Breast epithelium (tissue), 3 donors: ENCODE data around the gene RNU1-1.
"Not testable (repeated sequence)": the region's sequence is repeated elsewhere in the genome, so short reads cannot be mapped to it uniquely, and the experiment has no call there.

ENCODE experiments used
- CTCF ChIP-seq, 3 donors: fragments of 450-650 bp; IDR thresholded peaks; one replicate each; pipeline ENCODE4 v1.5.1; 2016 to 2017; ENCODE audit warnings: antibody characterized with exemption in 3 of 3, mild to moderate bottlenecking in 3 of 3, moderate library complexity in 3 of 3
- POLR2AphosphoS5 ChIP-seq, 3 donors: sonication (generic); formaldehyde crosslinking; IDR thresholded peaks; one replicate each; pipeline ENCODE4 v1.6.1; 2017; ENCODE audit warnings: antibody characterized with exemption in 3 of 3

- not testable (repeated sequence) for TF ChIP-seq CTCF, POLR2AphosphoS5 (IDR thresholded peaks at IDR 0.05)
These were observed 13.6 kb downstream of the RNU1-1 start for GRCh38 chr1:16500466-16500865.
